IMR-90 (cell line): Measurements from ENCODE around the gene MLIP. TPM values are rescaled to one million over a fixed set of nuclear protein-coding genes. Genes with fewer than 3 reads are reported as not detected.
A peak's percentile ranks its signal among the peaks of the same experiment; 100 is the strongest.

Experiments used
- ATAC-seq: fragments of 200-7000 bp; cut with Tn5 transposase; 2 replicates; pipeline ENCODE4 v1.9.1; 2020; ENCODE audit warnings: low read depth, mild to moderate bottlenecking, moderate library complexity
- BruUV-seq: library from RNA; stranded (reverse); fragments of 400-500 nt; replicated peaks from 2 replicates; lab custom pipeline; 2021; lab: Mats Ljungman, UMichigan
- CTCF ChIA-PET: fragments of 300-600 bp; formaldehyde crosslinking; extraction: SDS; loops from one replicate; lab custom pipeline; 2021; ENCODE audit warnings: antibody characterized with exemption; lab: Yijun Ruan, JAX
- POLR2A ChIA-PET: fragments of 300-600 bp; sonication (Branson Sonifier 250); formaldehyde crosslinking; loops from one replicate; lab custom pipeline; 2022; ENCODE audit warnings: antibody characterized with exemption; ENCODE audit not compliant: unreplicated experiment; lab: Charles Lee
- DNase-seq: peaks from one replicate; pipeline ENCODE4 v3.0.0; 2013
- H2AFZ ChIP-seq: replicated peaks from 2 replicates; pipeline ENCODE3; 2013; ENCODE audit warnings: low read length, mild to moderate bottlenecking; ENCODE audit not compliant: poor library complexity
- H2AK5ac ChIP-seq: 2 replicates; pipeline ENCODE4 v1.6.1; 2013; ENCODE audit warnings: low read depth, low read length, inconsistent platforms
- H2AK9ac ChIP-seq: replicated peaks from 2 replicates; pipeline ENCODE3; 2013; ENCODE audit warnings: mild to moderate bottlenecking, low read depth, low read length, moderate library complexity; ENCODE audit not compliant: poor library complexity
- H2BK120ac ChIP-seq: 2 replicates; pipeline ENCODE4 v1.6.1; 2013; ENCODE audit warnings: low read depth, low read length, inconsistent platforms
- H2BK15ac ChIP-seq: 3 replicates; pipeline ENCODE4 v1.6.1; 2013; ENCODE audit warnings: low read depth, low read length, inconsistent platforms
- H2BK20ac ChIP-seq: 2 replicates; pipeline ENCODE4 v1.6.1; 2013; ENCODE audit warnings: low read depth, mild to moderate bottlenecking, inconsistent platforms, low read length, moderate library complexity
- H2BK5ac ChIP-seq: 2 replicates; pipeline ENCODE4 v1.6.1; 2013; ENCODE audit warnings: mild to moderate bottlenecking, low read depth, low read length, inconsistent platforms; ENCODE audit not compliant: poor library complexity, severe bottlenecking
- H3K14ac ChIP-seq: replicated peaks from 2 replicates; pipeline ENCODE4 v1.6.1; 2013; ENCODE audit warnings: low read depth, low read length, inconsistent platforms
- H3K18ac ChIP-seq: 2 replicates; pipeline ENCODE4 v1.6.1; 2013; ENCODE audit warnings: low read depth, low read length, control low read depth
- H3K23ac ChIP-seq: 2 replicates; pipeline ENCODE4 v1.6.1; 2013; ENCODE audit warnings: low read depth, low read length, inconsistent platforms
- H3K27ac ChIP-seq: 2 replicates; pipeline ENCODE4 v1.5.1; 2013; ENCODE audit warnings: mild to moderate bottlenecking, control low read depth, low read length; ENCODE audit not compliant: insufficient read depth
- H3K27me3 ChIP-seq: 2 replicates; pipeline ENCODE4 v1.6.1; 2013; ENCODE audit warnings: low read length; ENCODE audit not compliant: control insufficient read depth, insufficient read depth
- H3K36me3 ChIP-seq: 2 replicates; pipeline ENCODE4 v1.6.1; 2013; ENCODE audit warnings: low read length, mixed read lengths; ENCODE audit not compliant: control insufficient read depth, insufficient read depth
- H3K4ac ChIP-seq: 2 replicates; pipeline ENCODE4 v1.6.1; 2013; ENCODE audit warnings: low read depth, low read length, inconsistent platforms
- H3K4me1 ChIP-seq: 2 replicates; pipeline ENCODE4 v1.6.1; 2013; ENCODE audit warnings: low read length, mixed read lengths; ENCODE audit not compliant: control insufficient read depth, insufficient read depth
- H3K4me2 ChIP-seq: 2 replicates; pipeline ENCODE4 v1.6.1; 2013; ENCODE audit warnings: low read depth, mild to moderate bottlenecking, control low read depth, low read length, moderate library complexity
- H3K4me3 ChIP-seq: 2 replicates; pipeline ENCODE4 v1.5.1; 2013; ENCODE audit warnings: low read depth, mild to moderate bottlenecking, control low read depth, low read length, moderate library complexity; ENCODE audit not compliant: insufficient read depth
- H3K56ac ChIP-seq: 2 replicates; pipeline ENCODE4 v1.6.1; 2013; ENCODE audit warnings: low read length, inconsistent platforms; ENCODE audit not compliant: insufficient read depth; ENCODE audit errors: extremely low read depth
- H3K79me1 ChIP-seq, 2 experiments: 2 replicates each; pipeline ENCODE4 v1.6.1; 2013; ENCODE audit warnings: low read length in 2 of 2, inconsistent platforms in 1 of 2, low read depth in 1 of 2
- H3K9ac ChIP-seq: 2 replicates; pipeline ENCODE4 v1.6.1; 2013; ENCODE audit warnings: low read depth, low read length, control low read depth
- H3K9me1 ChIP-seq: 2 replicates; pipeline ENCODE4 v1.6.1; 2013; ENCODE audit warnings: low read length, inconsistent platforms; ENCODE audit not compliant: insufficient read depth
- H3K9me3 ChIP-seq: 2 replicates; pipeline ENCODE4 v1.6.1; 2013; ENCODE audit warnings: low read length; ENCODE audit not compliant: control insufficient read depth, insufficient read depth
- H4K20me1 ChIP-seq: 2 replicates; pipeline ENCODE4 v1.6.1; 2013; ENCODE audit warnings: low read length, inconsistent platforms; ENCODE audit not compliant: insufficient read depth
- H4K5ac ChIP-seq: 2 replicates; pipeline ENCODE4 v1.6.1; 2013; ENCODE audit warnings: mild to moderate bottlenecking, low read depth, low read length, control low read depth
- H4K8ac ChIP-seq, 2 experiments: 2 replicates each; pipeline ENCODE4 v1.6.1; 2013; ENCODE audit warnings: low read depth in 2 of 2, low read length in 2 of 2, control low read depth in 1 of 2, inconsistent platforms in 1 of 2
- H4K91ac ChIP-seq: 2 replicates; pipeline ENCODE4 v1.6.1; 2013; ENCODE audit warnings: low read depth, low read length, inconsistent platforms; ENCODE audit not compliant: insufficient read depth
- CEBPB ChIP-seq: IDR thresholded peaks from 2 replicates; pipeline ENCODE4 v1.6.1; 2012; ENCODE audit warnings: low read depth, low read length, improper control_type of control experiment
- WGBS, 2 experiments: methylation state at CpG; one replicate each; pipeline versions ENCODE4 v1.1.5 to v1.1.7; 2013; ENCODE audit warnings: missing lambda C conversion rate in 2 of 2; ENCODE audit not compliant: insufficient read length in 1 of 2; ENCODE audit errors: extremely low coverage in 2 of 2; 5-methylcytosine and 5-hydroxymethylcytosine counted together
- dilution Hi-C: fragments of 300-500 bp; cut with HindIII; formaldehyde crosslinking; loops from one replicate; pipeline ENCODE4 v1.14.3; 2018; ENCODE audit warnings: low sequenced_read_pairs; ENCODE audit not compliant: unreplicated experiment
- in situ Hi-C: fragments of 300-500 bp; cut with MboI; formaldehyde crosslinking; loops from 3 replicates; pipeline ENCODE4 v1.14.3; 2019; ENCODE audit warnings: low sequenced_read_pairs, inconsistent platforms, mixed read lengths
- intact Hi-C: fragments of 100-400 bp; cut with micrococcal nuclease; formaldehyde crosslinking; loops from 2 replicates; pipeline ENCODE4 v1.10.0; 2022
- polyA plus RNA-seq, 3 experiments: library from polyadenylated mRNA; depleted of rRNA; stranded (reverse); fragments of >200 nt; gene quantifications; 2 replicates each; pipeline ENCODE4 v1.2.3, GENCODE V29; 2012; ENCODE audit warnings: low replicate concordance in 1 of 3
- total RNA-seq: library from RNA; depleted of rRNA; stranded (reverse); fragments of >200 nt; gene quantifications from 2 replicates; pipeline ENCODE4 v1.2.3, GENCODE V29; 2012
- TF ChIP-seq, protein P1 (sequence below): fragments of 150-350 bp; IDR thresholded peaks from 2 replicates; pipeline ENCODE4 v1.6.1; 2016; ENCODE audit warnings: low read depth, mild to moderate bottlenecking, low read length, moderate library complexity, borderline replicate concordance

MLIP gene
- total and polyA plus RNA-seq, 2 of the 4 experiments (the other 2 are of a cell fraction): not detected

DNA sequence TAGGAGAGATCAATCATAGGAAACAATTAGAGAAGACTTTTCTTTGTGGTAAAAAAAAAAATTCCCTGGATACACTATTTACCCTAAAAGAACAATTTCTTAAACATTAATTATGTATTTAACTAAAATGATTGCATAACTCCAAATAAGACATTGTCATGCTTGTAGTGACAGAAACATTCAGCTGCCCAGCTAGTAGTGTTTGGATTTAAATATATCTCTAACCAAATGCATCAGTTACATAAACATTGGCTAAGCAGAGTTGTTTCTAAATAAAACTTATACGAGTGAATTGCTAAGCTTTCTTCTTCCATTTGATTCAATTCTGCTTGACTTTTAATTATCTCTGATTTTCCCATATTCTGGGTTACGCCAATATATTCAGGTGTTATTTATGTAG, 23.7 kb downstream of the MLIP start:
- WGBS, 2 experiments: no CpG with 5 or more reads among the region's 2 CpGs
- no peaks in the 10 kb centered on the region for H3K36me3 ChIP-seq
- no peaks in the 10 kb centered on the region for H3K27me3 ChIP-seq
- no peak overlapping the region for H4K5ac ChIP-seq
- no peaks in the 10 kb centered on the region for H3K4me1 ChIP-seq
- H2AK5ac ChIP-seq: no peak overlapping the region
- H4K20me1 ChIP-seq: no peaks in the 10 kb centered on the region
- no peak overlapping the region for H4K91ac ChIP-seq
- no peak overlapping the region for H3K9ac ChIP-seq
- no peaks in the 10 kb centered on the region for H3K9me1 ChIP-seq
- DNase-seq (peak; percentile 6), ATAC-seq (peak; percentile 42; the same call in 1 of the 2 replicates)
- no peaks in the 10 kb centered on the region for H3K79me1 ChIP-seq
- no peak overlapping the region; the same call in 1 of the 2 replicates for H3K4me2 ChIP-seq
- H2BK15ac ChIP-seq: no peak overlapping the region
- ChIA-PET CTCF (no interaction called here), POLR2A (no interaction called here)
- H2BK20ac ChIP-seq: no peak overlapping the region
- H4K8ac ChIP-seq: no peak overlapping the region
- no peak overlapping the region for H3K27ac ChIP-seq
- H3K14ac ChIP-seq: no peak overlapping the region
- BruUV-seq: no TSS peak
- in situ Hi-C loops (no loop called here), dilution Hi-C loops (no loop called here), intact Hi-C loops (no loop called here)
- H3K9me3 ChIP-seq: no peaks in the 10 kb centered on the region
- H3K18ac ChIP-seq: no peak overlapping the region
- H3K4me3 ChIP-seq: no peak overlapping the region
- H3K23ac ChIP-seq: no peak overlapping the region
- TF ChIP-seq, protein P1, sequence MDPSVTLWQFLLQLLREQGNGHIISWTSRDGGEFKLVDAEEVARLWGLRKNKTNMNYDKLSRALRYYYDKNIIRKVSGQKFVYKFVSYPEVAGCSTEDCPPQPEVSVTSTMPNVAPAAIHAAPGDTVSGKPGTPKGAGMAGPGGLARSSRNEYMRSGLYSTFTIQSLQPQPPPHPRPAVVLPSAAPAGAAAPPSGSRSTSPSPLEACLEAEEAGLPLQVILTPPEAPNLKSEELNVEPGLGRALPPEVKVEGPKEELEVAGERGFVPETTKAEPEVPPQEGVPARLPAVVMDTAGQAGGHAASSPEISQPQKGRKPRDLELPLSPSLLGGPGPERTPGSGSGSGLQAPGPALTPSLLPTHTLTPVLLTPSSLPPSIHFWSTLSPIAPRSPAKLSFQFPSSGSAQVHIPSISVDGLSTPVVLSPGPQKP: no peak
- TF ChIP-seq CEBPB: peak; percentile 38; the same call in 1 of the 2 replicates
- H2AFZ ChIP-seq: no peak overlapping the region
- H3K4ac ChIP-seq: no peak overlapping the region
- H2BK120ac ChIP-seq: no peak overlapping the region
- no peak overlapping the region for H2BK5ac ChIP-seq
- H2AK9ac ChIP-seq: no peak overlapping the region
- no peak overlapping the region for H3K56ac ChIP-seq
